ENCODE measurements around the gene NTF3. TPM values are rescaled to one million over a fixed set of nuclear protein-coding genes. Genes with fewer than 3 reads are reported as not detected.

NTF3 gene
- polyA plus RNA-seq, 1 donor (not counting 4 experiments of a cell fraction or from before 2014, with no cell fraction given), result not detected

GRCh38 chr12:5514016-5514415, 82.1 kb downstream of the NTF3 start:
- H3K4me1 ChIP-seq (ENCODE audit: control insufficient read depth, extremely low read depth, insufficient read depth, low read length), result no peaks in the 10 kb centered on the region
- H3K27ac ChIP-seq (ENCODE audit: control insufficient read depth, insufficient read depth, low read length), result no peak overlapping the region
- no peak overlapping the region for H2AFZ ChIP-seq (ENCODE audit: control insufficient read depth, low read length)
- H3K4me2 ChIP-seq (ENCODE audit: control insufficient read depth, extremely low read depth, insufficient read depth, low read depth, low read length), result no peak overlapping the region
- H3K27me3 ChIP-seq (ENCODE audit: control insufficient read depth, extremely low read depth, insufficient read depth, low read length), result peaks cover 17% of the 10 kb centered on the region
- no peaks in the 10 kb centered on the region for H3K9me1 ChIP-seq (ENCODE audit: control insufficient read depth, extremely low read depth, insufficient read depth, low read length)
- no peak overlapping the region for H3K9ac ChIP-seq (ENCODE audit: control insufficient read depth, extremely low read depth, insufficient read depth, low read length)
- no peaks in the 10 kb centered on the region for H3K36me3 ChIP-seq (ENCODE audit: control insufficient read depth in 2 of 2, extremely low read depth in 1 of 2, insufficient read depth in 2 of 2, low read length in 2 of 2)
- no peak overlapping the region for H3K4me3 ChIP-seq (ENCODE audit: control insufficient read depth in 2 of 3, extremely low read depth in 1 of 3, insufficient read depth in 2 of 3, low read depth in 1 of 3, low read length in 3 of 3)
- dilution Hi-C loops (cut with MboI; ENCODE audit: extremely low pct_ligation_motif_present, low sequenced_read_pairs), result no loop called here
- FAIRE-seq, result no peak
- H3K79me2 ChIP-seq (ENCODE audit: control insufficient read depth, insufficient read depth, low read length), result no peaks in the 10 kb centered on the region
- H3K9me3 ChIP-seq (ENCODE audit: control insufficient read depth, low read depth, low read length), result no peaks in the 10 kb centered on the region
- DNase-seq (ENCODE audit: low read depth, low spot score), result no peak
- no peaks in the 10 kb centered on the region for H4K20me1 ChIP-seq (ENCODE audit: control insufficient read depth, extremely low read depth, insufficient read depth, low read length)
- TF ChIP-seq EZH2 (IDR thresholded peaks at IDR 0.05; ENCODE audit: low read length) (no peak), CTCF (optimal IDR thresholded peaks at IDR 0.05 in 1 of 3, IDR thresholded peaks at IDR 0.05 in 1 of 3, conservative IDR thresholded peaks at IDR 0.05 in 1 of 3; ENCODE audit: extremely low read depth in 1 of 3, insufficient read depth in 2 of 3, low read length in 3 of 3) (no peak)

- TF ChIP-seq CTCF (optimal IDR thresholded peaks at IDR 0.05 in 1 of 3, IDR thresholded peaks at IDR 0.05 in 1 of 3, conservative IDR thresholded peaks at IDR 0.05 in 1 of 3; ENCODE audit: extremely low read depth in 1 of 3, insufficient read depth in 2 of 3, low read length in 3 of 3) (no peak), EZH2 (IDR thresholded peaks at IDR 0.05; ENCODE audit: low read length) (no peak)
- DNase-seq (ENCODE audit: low read depth, low spot score), result no peak
Measured at GRCh38 chr12:5514545-5514944, 82.6 kb downstream of the NTF3 start.

More at GRCh38 chr12:5514545-5514944, 82.6 kb downstream of the NTF3 start:
- no peaks in the 10 kb centered on the region for H3K79me2 ChIP-seq (ENCODE audit: control insufficient read depth, insufficient read depth, low read length)
- H3K4me3 ChIP-seq (ENCODE audit: control insufficient read depth in 2 of 3, extremely low read depth in 1 of 3, insufficient read depth in 2 of 3, low read depth in 1 of 3, low read length in 3 of 3), result no peak overlapping the region
- peaks cover 17% of the 10 kb centered on the region for H3K27me3 ChIP-seq (ENCODE audit: control insufficient read depth, extremely low read depth, insufficient read depth, low read length)
- no peaks in the 10 kb centered on the region for H4K20me1 ChIP-seq (ENCODE audit: control insufficient read depth, extremely low read depth, insufficient read depth, low read length)
- no peak overlapping the region for H2AFZ ChIP-seq (ENCODE audit: control insufficient read depth, low read length)
- dilution Hi-C loops (cut with MboI; ENCODE audit: extremely low pct_ligation_motif_present, low sequenced_read_pairs), result no loop called here
- no peak for FAIRE-seq
- no peak overlapping the region for H3K4me2 ChIP-seq (ENCODE audit: control insufficient read depth, extremely low read depth, insufficient read depth, low read depth, low read length)
- H3K36me3 ChIP-seq (ENCODE audit: control insufficient read depth in 2 of 2, extremely low read depth in 1 of 2, insufficient read depth in 2 of 2, low read length in 2 of 2), result no peaks in the 10 kb centered on the region
- H3K9ac ChIP-seq (ENCODE audit: control insufficient read depth, extremely low read depth, insufficient read depth, low read length), result no peak overlapping the region
- H3K4me1 ChIP-seq (ENCODE audit: control insufficient read depth, extremely low read depth, insufficient read depth, low read length), result no peaks in the 10 kb centered on the region
- H3K9me3 ChIP-seq (ENCODE audit: control insufficient read depth, low read depth, low read length), result no peaks in the 10 kb centered on the region
- H3K27ac ChIP-seq (ENCODE audit: control insufficient read depth, insufficient read depth, low read length), result no peak overlapping the region
- no peaks in the 10 kb centered on the region for H3K9me1 ChIP-seq (ENCODE audit: control insufficient read depth, extremely low read depth, insufficient read depth, low read length)
